Ovary (tissue), 9 donors: ENCODE results near the gene ABCC3. TPM values are rescaled to one million over a fixed set of nuclear protein-coding genes. Genes with fewer than 3 reads are reported as not detected.
A peak's percentile ranks its signal among the peaks of the same experiment; 100 is the strongest.

ENCODE experiments used
- DNase-seq, 5 donors: peaks; one replicate each; pipeline ENCODE4 v3.0.0-alpha.2; 2019 to 2020
- H3K27ac ChIP-seq, 2 donors: fragments of 200-600 bp; one replicate each; pipeline versions ENCODE4 v1.5.1 to v1.8.0; 2019 to 2022
- H3K27me3 ChIP-seq: fragments of 200-600 bp; one replicate; pipeline ENCODE4 v1.8.0; 2022
- H3K36me3 ChIP-seq: fragments of 200-600 bp; sonication (generic); one replicate; pipeline ENCODE4 v1.5.1; 2019
- H3K4me1 ChIP-seq: one replicate; pipeline ENCODE4 v1.8.1; 2013; ENCODE audit warnings: mild to moderate bottlenecking, moderate library complexity; ENCODE audit not compliant: insufficient read depth
- H3K4me3 ChIP-seq: fragments of 200-600 bp; sonication (generic); one replicate; pipeline ENCODE4 v1.5.1; 2017
- H3K9me3 ChIP-seq, 2 donors: fragments of 200-600 bp in 1 of 2; sonication (generic) in 1 of 2; one replicate each; pipeline versions ENCODE4 v1.5.1 to v1.8.1; 2013 to 2019; ENCODE audit warnings: mild to moderate bottlenecking in 1 of 2, moderate library complexity in 1 of 2
- CTCF ChIP-seq, 3 donors: fragments of 450-650 bp in 2 of 3; fragments of 200-600 bp in 1 of 3; IDR thresholded peaks; one replicate each; pipeline versions ENCODE4 v1.5.1 to v1.8.0; 2016 to 2022; ENCODE audit warnings: antibody characterized with exemption in 3 of 3, mild to moderate bottlenecking in 1 of 3
- EP300 ChIP-seq: sonication (generic); formaldehyde crosslinking; IDR thresholded peaks from one replicate; pipeline ENCODE4 v1.6.1; 2017; ENCODE audit warnings: antibody characterized with exemption
- POLR2A ChIP-seq: fragments of 450-650 bp; IDR thresholded peaks from one replicate; pipeline ENCODE4 v1.6.1; 2017; ENCODE audit warnings: antibody characterized with exemption, mild to moderate bottlenecking, moderate library complexity
- WGBS, 3 donors: extraction: QIAGEN DNeasy Blood & Tissue Kit in 1 of 3; methylation state at CpG; one replicate each; pipeline versions ENCODE4 v1.1.5 to v1.1.7; 2013 to 2017; 5-methylcytosine and 5-hydroxymethylcytosine counted together
- intact Hi-C, 4 donors: fragments of 100-400 bp; cut with DNase I; formaldehyde crosslinking; loops; one replicate each; pipeline versions ENCODE4 v1.11.0 to v1.15.1; 2022 to 2023
- polyA plus RNA-seq, 2 donors: library from polyadenylated mRNA; stranded (reverse); fragments of 200-250 nt in 1 of 2; fragments of 350-450 nt in 1 of 2; fragmentation: Illumina TruSeq in 1 of 2; extraction: RNeasy Lipid Tissue Mini Kit (QIAGEN cat#74804) in 1 of 2; gene quantifications; one replicate each; pipeline ENCODE4 v1.2.3, GENCODE V29; 2013 to 2014
- total RNA-seq, 7 donors: library from RNA; depleted of rRNA in 2 of 7; stranded (reverse); fragments of >200 nt in 2 of 7; fragmentation: NEBNext Ultra II Directional in 3 of 7; extraction: Animal tissue kit (Norgen Biotek cat#: 25700) in 3 of 7; gene quantifications; one replicate each; pipeline versions ENCODE4 v1.1.0 to v1.2.4, GENCODE V29; 2016 to 2023
- donor health status: DM: no; HTN: no; CAD: no; lungs with moderate emphysema.
- donor health status: DM: no; HTN: no; CAD: no.
- donor health status: Bipolar disorder and iron deficiency.
- donor health status: DM: yes; HTN: yes; CAD: no.
- donor health status: DM: no; HTN: no; CAD: no.
- donor health status: DM: yes; HTN: yes; CAD: no.

ABCC3 gene
- total and polyA plus RNA-seq, 9 donors: 1.4 to 14.2 (median 5.2) TPM

GRCh38 chr17:50682938-50683337 is 48.3 kb downstream of the ABCC3 start:
- Histone ChIP-seq H3K36me3 (no peaks in the 10 kb centered on the region), H3K4me1 (peaks cover 15% of the 10 kb centered on the region), H3K27me3 (no peaks in the 10 kb centered on the region), H3K9me3 (no peaks in the 10 kb centered on the region), H3K27ac (no peak overlapping the region), H3K4me3 (no peak overlapping the region)
- 86 to 93% (median 90%) methylated on average over 3 of the region's 3 CpGs for WGBS, 3 donors
- TF ChIP-seq CTCF (IDR thresholded peaks at IDR 0.05) (no peak), POLR2A (no peak), EP300 (no peak)
- intact Hi-C loops: loop anchor here in 3 of 4 donors (5.0 to 10.0 kb wide), 4 partner anchors 46 to 198 kb away; partner anchors contain the start of gene ABCC3 (in 1 of the 3)
- no peak for DNase-seq

GRCh38 chr17:50683434-50684287 is 49.0 kb downstream of the ABCC3 start:
- no peak overlapping the region for H3K27ac ChIP-seq
- no peak for TF ChIP-seq EP300
- TF ChIP-seq CTCF (IDR thresholded peaks at IDR 0.05): no peak
- no peak for TF ChIP-seq POLR2A
- H3K4me3 ChIP-seq: no peak overlapping the region
- intact Hi-C loops: loop anchor here in 3 of 4 donors (5.0 to 10.0 kb wide), 4 partner anchors 46 to 199 kb away; partner anchors contain the start of gene ABCC3 (in 1 of the 3)
- WGBS, 3 donors: 92 to 93% (median 92%) methylated on average over 28 of the region's 28 CpGs
- no peaks in the 10 kb centered on the region for H3K36me3 ChIP-seq
- H3K9me3 ChIP-seq: no peaks in the 10 kb centered on the region
- no peak for DNase-seq
- H3K27me3 ChIP-seq: no peaks in the 10 kb centered on the region
- peaks cover 19% of the 10 kb centered on the region for H3K4me1 ChIP-seq

GRCh38 chr17:50684288-50684611 is 49.6 kb downstream of the ABCC3 start:
- intact Hi-C loops: loop anchor here in 3 of 4 donors (5.0 to 10.0 kb wide), 4 partner anchors 47 to 199 kb away; partner anchors contain the start of gene ABCC3 (in 1 of the 3)
- Histone ChIP-seq H3K36me3 (no peaks in the 10 kb centered on the region), H3K27ac (peak overlapping the region in 1 of 2 donors; percentile 7), H3K4me3 (no peak overlapping the region), H3K27me3 (no peaks in the 10 kb centered on the region), H3K4me1 (peaks cover 22% of the 10 kb centered on the region), H3K9me3 (no peaks in the 10 kb centered on the region)
- TF ChIP-seq POLR2A (no peak), EP300 (no peak), CTCF (IDR thresholded peaks at IDR 0.05) (no peak)
- WGBS, 3 donors: 75 to 84% (median 81%) methylated on average over 5 of the region's 5 CpGs
- no peak for DNase-seq

- no peaks in the 10 kb centered on the region for H3K36me3 ChIP-seq
- H3K4me3 ChIP-seq: no peak overlapping the region
- intact Hi-C loops: loop anchor here (5.0 to 10.0 kb wide), 5 partner anchors 47 to 202 kb away; partner anchors contain the start of gene ABCC3 (in 1 of the 4)
- WGBS, 3 donors: 89 to 92% (median 90%) methylated on average over 15 of the region's 15 CpGs
- H3K27me3 ChIP-seq: no peaks in the 10 kb centered on the region
- H3K4me1 ChIP-seq: peaks cover 25% of the 10 kb centered on the region
- H3K9me3 ChIP-seq: no peaks in the 10 kb centered on the region
- no peak for DNase-seq
- H3K27ac ChIP-seq: peak overlapping the region in 1 of 2 donors; percentile 7
- TF ChIP-seq EP300: no peak
- TF ChIP-seq POLR2A: no peak
- no peak for TF ChIP-seq CTCF (IDR thresholded peaks at IDR 0.05)
These were observed 50.1 kb downstream of the ABCC3 start for GRCh38 chr17:50684612-50685333.
